Mucosa of rectum (tissue), 2 donors: ENCODE data around the gene AFF3.

Experiments used
- H3K27ac ChIP-seq, 2 donors: one replicate each; pipeline ENCODE4 v1.7.0; 2013; ENCODE audit warnings: inconsistent platforms in 2 of 2, low read depth in 2 of 2, low read length in 2 of 2
- H3K27me3 ChIP-seq, 2 donors: one replicate each; pipeline ENCODE4 v1.7.0; 2013; ENCODE audit warnings: low read length in 2 of 2; ENCODE audit not compliant: control insufficient read depth in 2 of 2, insufficient read depth in 2 of 2
- H3K36me3 ChIP-seq, 2 donors: one replicate each; pipeline ENCODE4 v1.7.0; 2013; ENCODE audit warnings: low read length in 2 of 2; ENCODE audit not compliant: control insufficient read depth in 2 of 2, insufficient read depth in 2 of 2
- H3K4me1 ChIP-seq, 2 donors: one replicate each; pipeline ENCODE4 v1.7.0; 2013; ENCODE audit warnings: low read length in 2 of 2, mild to moderate bottlenecking in 1 of 2; ENCODE audit not compliant: control insufficient read depth in 2 of 2, insufficient read depth in 2 of 2
- H3K4me3 ChIP-seq, 2 donors: one replicate each; pipeline ENCODE4 v1.7.0; 2013; ENCODE audit warnings: low read length in 2 of 2
- H3K9ac ChIP-seq, 2 donors: one replicate each; pipeline ENCODE4 v1.7.0; 2013; ENCODE audit warnings: low read length in 2 of 2, low read depth in 1 of 2, mild to moderate bottlenecking in 1 of 2
- H3K9me3 ChIP-seq, 2 donors: one replicate each; pipeline ENCODE4 v1.7.0; 2013; ENCODE audit warnings: low read length in 2 of 2; ENCODE audit not compliant: control insufficient read depth in 2 of 2
- donor health status: healthy.
- donor health status: Normal muscosa, but diverticular disease.

The AFF3 gene

DNA sequence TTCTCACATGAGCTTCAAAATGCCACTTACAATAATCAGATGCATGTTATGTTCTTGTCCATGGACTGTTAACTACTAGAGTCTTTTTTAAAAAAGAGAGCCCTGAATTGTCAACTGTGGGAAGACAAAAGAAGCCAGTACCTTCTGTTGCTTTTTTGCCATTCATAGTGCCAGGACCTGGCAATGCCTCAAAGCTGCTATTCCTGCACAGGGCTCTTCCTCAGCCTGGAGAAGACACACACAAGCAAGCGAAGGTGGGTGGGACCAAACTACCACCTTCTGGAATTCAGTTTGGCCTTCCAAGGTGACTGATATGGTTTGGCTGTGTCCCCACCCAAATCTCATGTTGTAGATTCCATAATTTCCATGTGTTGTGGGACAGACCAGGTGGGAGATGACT lies 160.6 kb downstream of the AFF3 start:
- Histone ChIP-seq H3K36me3 (no peaks in the 10 kb centered on the region), H3K4me1 (no peaks in the 10 kb centered on the region), H3K27ac (no peak overlapping the region), H3K27me3 (no peaks in the 10 kb centered on the region), H3K4me3 (no peak overlapping the region), H3K9ac (no peak overlapping the region), H3K9me3 (no peaks in the 10 kb centered on the region)

DNA sequence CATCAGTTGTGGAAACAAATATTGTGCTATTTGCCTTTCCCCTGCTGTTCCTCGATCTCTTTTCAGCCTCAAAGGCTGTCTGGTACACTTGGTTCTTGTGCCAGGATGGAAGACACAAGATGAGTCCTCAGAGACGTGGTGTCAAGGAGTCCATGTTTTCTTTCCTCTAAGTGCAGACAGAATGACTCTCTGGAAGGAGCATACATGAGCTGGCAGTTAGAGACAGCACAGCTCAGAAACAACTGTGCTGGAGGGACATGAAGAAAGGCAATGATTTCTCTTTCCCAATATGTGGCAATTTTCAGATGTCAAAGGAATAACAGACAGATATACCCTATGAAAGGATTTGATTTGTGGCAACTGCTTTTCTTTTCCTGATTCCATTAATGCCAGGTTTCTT lies 162.2 kb downstream of the AFF3 start:
- H3K9me3 ChIP-seq = no peaks in the 10 kb centered on the region
- H3K4me1 ChIP-seq = no peaks in the 10 kb centered on the region
- H3K27me3 ChIP-seq = no peaks in the 10 kb centered on the region
- no peak overlapping the region for H3K9ac ChIP-seq
- H3K4me3 ChIP-seq = no peak overlapping the region
- H3K27ac ChIP-seq = no peak overlapping the region
- no peaks in the 10 kb centered on the region for H3K36me3 ChIP-seq

DNA sequence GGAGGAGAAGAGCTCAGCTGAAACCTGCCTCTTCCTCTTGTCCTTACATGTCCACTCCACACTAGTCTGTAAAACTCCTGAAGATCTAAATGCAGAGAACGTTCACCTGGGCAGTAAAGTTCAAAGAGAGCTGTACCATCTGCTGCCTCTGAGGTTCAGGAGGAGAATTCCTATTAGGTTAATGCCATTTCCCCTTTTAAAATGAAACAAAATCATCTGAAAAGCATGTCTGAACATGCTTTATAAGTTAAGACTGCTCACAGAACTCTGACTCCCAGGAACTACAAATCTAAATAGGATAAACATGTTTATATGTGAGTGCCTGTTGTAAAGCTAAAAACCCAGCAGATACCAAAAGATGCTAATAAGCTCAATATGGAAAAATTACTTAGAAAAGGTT lies 164.4 kb downstream of the AFF3 start:
- Histone ChIP-seq H3K4me1 (no peaks in the 10 kb centered on the region), H3K27ac (no peak overlapping the region), H3K9me3 (no peaks in the 10 kb centered on the region), H3K36me3 (no peaks in the 10 kb centered on the region), H3K4me3 (no peak overlapping the region), H3K27me3 (no peaks in the 10 kb centered on the region), H3K9ac (no peak overlapping the region)

DNA sequence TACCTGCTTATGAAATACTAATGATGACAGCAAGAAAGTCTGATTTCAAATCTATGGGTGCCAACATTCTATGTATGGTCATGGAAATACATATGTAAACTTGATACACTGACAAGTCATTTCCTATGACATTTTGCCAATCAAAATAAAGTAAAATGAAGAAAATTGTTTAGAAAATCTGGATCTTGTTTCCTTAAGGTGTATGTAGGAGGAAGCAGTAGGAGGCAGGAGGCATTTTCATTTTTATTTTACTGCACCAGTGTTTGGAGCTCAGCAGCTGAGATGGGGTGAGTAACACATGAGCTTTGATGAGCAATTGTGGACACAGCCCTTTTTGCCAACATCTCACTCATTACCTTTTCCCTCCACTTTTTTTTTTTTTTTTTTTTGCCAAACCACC lies 167.0 kb downstream of the AFF3 start:
- Histone ChIP-seq H3K4me1 (no peaks in the 10 kb centered on the region), H3K9me3 (no peaks in the 10 kb centered on the region), H3K4me3 (no peak overlapping the region), H3K36me3 (no peaks in the 10 kb centered on the region), H3K27ac (no peak overlapping the region), H3K9ac (no peak overlapping the region), H3K27me3 (no peaks in the 10 kb centered on the region)

DNA sequence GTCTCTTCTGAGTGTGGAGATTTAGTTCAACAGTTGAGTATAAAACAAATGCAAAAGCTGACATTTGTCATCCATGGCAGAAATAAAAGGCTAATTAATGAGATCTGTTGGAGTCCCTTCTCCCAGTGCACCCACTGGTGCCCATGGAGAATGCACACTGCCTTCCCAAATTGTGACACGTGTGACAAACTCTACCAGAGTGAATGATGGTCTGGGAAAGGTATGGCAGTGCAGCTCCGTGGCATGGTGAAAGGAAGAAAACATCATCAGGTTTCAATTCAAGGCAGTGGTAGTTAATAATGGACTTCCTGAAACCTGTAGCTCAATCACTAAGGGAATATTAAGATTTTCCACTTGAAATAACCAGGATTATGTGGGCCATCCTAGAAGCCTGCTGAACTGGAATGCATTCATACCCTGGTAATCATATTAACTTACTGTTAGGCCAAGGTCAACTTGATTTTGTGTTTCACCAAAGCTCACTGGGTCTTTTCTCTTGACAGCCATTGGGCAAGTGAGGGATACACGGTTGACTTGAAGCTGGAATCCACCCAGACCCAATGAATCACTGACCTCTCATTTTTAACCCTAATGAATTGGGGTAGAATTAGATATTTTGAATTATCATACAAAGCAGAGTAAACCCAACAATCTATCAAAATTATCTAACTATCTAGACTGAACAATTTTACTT lies 167.6 kb downstream of the AFF3 start:
- no peak overlapping the region for H3K4me3 ChIP-seq
- no peaks in the 10 kb centered on the region for H3K36me3 ChIP-seq
- H3K27me3 ChIP-seq = no peaks in the 10 kb centered on the region
- no peak overlapping the region for H3K27ac ChIP-seq
- H3K4me1 ChIP-seq = no peaks in the 10 kb centered on the region
- H3K9me3 ChIP-seq = no peaks in the 10 kb centered on the region
- H3K9ac ChIP-seq = no peak overlapping the region

DNA sequence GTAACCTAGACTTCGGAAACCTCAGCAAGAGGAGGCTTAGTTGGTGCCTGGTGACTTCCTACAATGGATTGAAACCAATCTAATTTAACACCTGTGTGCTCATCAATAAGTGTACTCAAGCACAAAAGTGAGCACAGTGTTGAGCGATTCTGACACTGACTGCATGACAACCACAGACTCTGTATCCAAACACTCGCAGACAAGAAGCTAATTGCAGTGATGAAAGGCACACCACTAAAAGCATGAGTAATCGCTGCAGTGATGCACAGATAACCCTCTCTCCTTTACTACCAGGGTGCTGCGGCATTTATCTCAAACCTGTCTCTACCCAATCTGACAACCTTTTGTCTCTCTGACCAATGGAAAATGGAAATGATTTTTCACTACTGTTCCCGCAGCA lies 168.1 kb downstream of the AFF3 start:
- H3K36me3 ChIP-seq = no peaks in the 10 kb centered on the region
- no peaks in the 10 kb centered on the region for H3K9me3 ChIP-seq
- H3K9ac ChIP-seq = no peak overlapping the region
- H3K4me3 ChIP-seq = no peak overlapping the region
- no peaks in the 10 kb centered on the region for H3K27me3 ChIP-seq
- no peaks in the 10 kb centered on the region for H3K4me1 ChIP-seq
- H3K27ac ChIP-seq = no peak overlapping the region

DNA sequence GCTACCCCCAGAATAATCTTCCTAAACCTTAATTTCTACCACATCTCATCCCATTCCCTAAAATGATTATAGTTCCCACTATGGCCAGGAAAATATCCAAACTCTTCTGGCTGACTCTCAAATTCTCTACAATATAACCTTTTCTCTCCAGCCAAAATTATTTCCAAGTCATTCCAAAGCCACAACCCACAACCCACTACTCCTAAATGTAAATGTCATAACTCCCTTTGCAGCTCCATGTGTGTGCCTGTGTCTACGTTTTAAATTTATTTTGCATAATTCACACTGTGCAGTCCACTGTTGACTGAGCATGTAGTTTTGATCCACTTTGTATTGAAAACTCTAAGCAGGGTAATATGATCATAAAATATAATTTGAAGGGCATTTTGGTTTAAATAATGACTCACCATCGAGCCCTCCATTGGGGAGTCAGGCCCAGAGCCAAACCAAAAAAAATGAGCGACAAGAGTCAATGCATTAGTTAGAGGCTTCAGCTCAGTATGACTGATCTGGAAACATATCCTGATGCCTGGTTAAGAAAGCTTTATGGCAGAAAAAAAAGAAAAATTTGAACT lies 171.0 kb downstream of the AFF3 start:
- Histone ChIP-seq H3K4me3 (no peak overlapping the region), H3K9ac (no peak overlapping the region), H3K27ac (no peak overlapping the region), H3K36me3 (no peaks in the 10 kb centered on the region), H3K27me3 (no peaks in the 10 kb centered on the region), H3K9me3 (no peaks in the 10 kb centered on the region), H3K4me1 (no peaks in the 10 kb centered on the region)

DNA sequence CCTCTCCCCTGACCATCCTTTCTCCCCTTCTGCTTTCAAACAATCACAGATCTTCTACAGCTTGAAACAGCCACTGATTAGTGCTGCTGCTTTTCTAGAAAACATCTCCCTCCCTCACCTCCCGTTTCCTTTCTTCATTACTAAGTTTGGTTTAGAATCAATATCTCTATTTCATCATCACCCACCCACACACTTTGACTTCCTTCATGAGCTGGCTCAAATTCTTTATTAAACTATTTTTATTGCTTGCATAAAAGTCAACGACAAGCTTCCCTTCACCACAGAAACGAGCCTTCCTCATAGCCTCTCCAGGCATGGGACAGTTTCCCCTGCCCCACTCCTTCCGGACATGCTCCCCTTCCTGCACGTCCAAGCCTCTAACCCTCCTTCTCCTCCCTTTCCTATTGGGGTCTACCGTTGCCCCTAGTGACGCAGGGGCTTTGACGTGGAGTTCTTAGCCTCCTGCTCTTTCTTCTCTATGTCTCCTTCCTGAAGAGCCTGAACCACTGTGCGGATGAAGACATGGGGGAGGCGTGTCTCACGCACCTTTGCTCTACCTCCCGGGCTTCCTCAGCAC lies 172.0 kb downstream of the AFF3 start:
- Histone ChIP-seq H3K36me3 (no peaks in the 10 kb centered on the region), H3K4me3 (no peak overlapping the region), H3K9me3 (no peaks in the 10 kb centered on the region), H3K9ac (no peak overlapping the region), H3K27ac (no peak overlapping the region), H3K27me3 (no peaks in the 10 kb centered on the region), H3K4me1 (no peaks in the 10 kb centered on the region)

DNA sequence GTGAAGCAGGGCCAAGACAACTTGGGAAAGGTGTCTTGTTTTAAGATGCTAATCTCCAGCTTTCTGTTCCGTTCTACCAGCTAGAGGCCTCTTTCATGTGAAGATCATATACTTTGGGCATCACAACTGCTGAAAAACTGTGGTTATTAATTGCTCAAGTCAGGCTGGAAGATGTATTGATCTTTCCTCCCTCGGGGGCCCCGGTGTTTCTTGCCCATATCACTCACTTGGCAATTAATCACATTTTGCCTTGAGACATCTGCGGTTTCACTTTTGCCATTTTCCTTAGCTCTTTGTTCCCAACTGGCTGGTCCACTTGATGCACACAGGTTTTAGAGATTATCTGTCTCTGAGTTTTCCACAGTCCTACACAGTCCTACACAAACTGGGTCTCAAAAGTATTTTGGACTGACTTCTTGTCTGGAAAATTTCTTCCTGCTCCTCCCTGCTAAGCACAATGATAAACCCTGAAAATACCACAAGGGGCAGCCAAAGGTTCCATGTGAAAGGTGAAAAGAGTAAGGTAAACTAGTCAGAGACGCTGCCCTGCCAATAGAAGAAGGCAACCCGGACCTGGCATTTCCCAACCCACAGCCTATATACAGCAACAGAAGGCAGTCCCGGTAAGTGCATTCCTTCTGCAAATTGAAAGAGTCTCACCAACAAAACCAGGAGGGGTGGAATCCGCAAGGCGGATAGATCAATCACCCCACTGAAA lies 181.0 kb downstream of the AFF3 start:
- no peak overlapping the region for H3K9ac ChIP-seq
- no peaks in the 10 kb centered on the region for H3K36me3 ChIP-seq
- H3K4me1 ChIP-seq = no peaks in the 10 kb centered on the region
- no peak overlapping the region for H3K4me3 ChIP-seq
- no peaks in the 10 kb centered on the region for H3K27me3 ChIP-seq
- H3K9me3 ChIP-seq = no peaks in the 10 kb centered on the region
- H3K27ac ChIP-seq = no peak overlapping the region

DNA sequence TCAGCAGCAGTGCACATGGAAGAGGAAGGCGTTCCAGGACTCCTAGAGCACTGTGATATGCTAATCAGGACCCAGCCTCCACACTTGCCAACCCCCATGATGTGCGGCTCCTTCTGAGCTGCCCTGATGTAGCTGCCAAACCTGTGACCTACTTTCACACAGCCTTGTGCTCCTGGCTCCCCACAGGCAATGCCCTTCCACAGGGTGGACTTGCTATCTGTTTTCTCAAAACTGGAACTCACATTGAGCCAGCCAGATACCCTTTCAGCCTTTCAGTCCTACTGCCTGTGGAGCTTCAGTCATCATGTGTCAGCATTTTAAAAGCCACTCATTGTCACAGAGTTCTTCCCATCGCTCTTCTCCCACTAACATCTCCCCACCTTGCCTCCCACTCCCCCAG lies 181.6 kb downstream of the AFF3 start:
- no peak overlapping the region for H3K4me3 ChIP-seq
- H3K9ac ChIP-seq = no peak overlapping the region
- H3K36me3 ChIP-seq = no peaks in the 10 kb centered on the region
- H3K9me3 ChIP-seq = no peaks in the 10 kb centered on the region
- no peaks in the 10 kb centered on the region for H3K27me3 ChIP-seq
- H3K4me1 ChIP-seq = no peaks in the 10 kb centered on the region
- H3K27ac ChIP-seq = no peak overlapping the region
